PC-9 (cell line): ENCODE results near the gene JARID2. TPM values are rescaled to one million over a fixed set of nuclear protein-coding genes. Genes with fewer than 3 reads are reported as not detected.

Source experiments
- BruUV-seq: library from RNA; stranded (reverse); fragments of 400-500 nt; replicated peaks from 2 replicates; lab custom pipeline; 2021; lab: Mats Ljungman, UMichigan
- CTCF ChIA-PET: fragments of 300-600 bp; sonication (Branson Sonifier 250); formaldehyde crosslinking; loops from one replicate; lab custom pipeline; 2022; ENCODE audit warnings: antibody characterized with exemption; lab: Charles Lee
- POLR2A ChIA-PET: fragments of 300-600 bp; sonication (Branson Sonifier 250); formaldehyde crosslinking; loops from one replicate; lab custom pipeline; 2022; ENCODE audit warnings: antibody characterized with exemption; ENCODE audit not compliant: unreplicated experiment; lab: Charles Lee
- DNase-seq, 2 experiments: peaks; one replicate each; pipeline versions ENCODE4 v3.0.0 to v3.0.0-alpha.2; 2015 to 2022; ENCODE audit warnings: mixed read lengths in 1 of 2
- H2AFZ ChIP-seq: fragments of 200-600 bp; sonication (generic); 2 replicates; pipeline ENCODE4 v1.8.1; 2017; ENCODE audit warnings: antibody characterized with exemption
- H3F3A ChIP-seq: fragments of 200-600 bp; sonication (generic); 2 replicates; pipeline ENCODE4 v1.8.1; 2017; ENCODE audit warnings: antibody characterized with exemption, mild to moderate bottlenecking, low read depth; ENCODE audit not compliant: insufficient read depth
- H3K27ac ChIP-seq: fragments of 200-600 bp; sonication (generic); 2 replicates; pipeline ENCODE4 v1.6.1; 2016; ENCODE audit warnings: mixed run types
- H3K27me3 ChIP-seq: fragments of 200-600 bp; sonication (generic); 2 replicates; pipeline ENCODE4 v1.6.1; 2016; ENCODE audit warnings: low read depth, mixed run types; ENCODE audit not compliant: insufficient read depth
- H3K36me3 ChIP-seq: fragments of 200-600 bp; sonication (generic); 2 replicates; pipeline ENCODE4 v1.6.1; 2016; ENCODE audit warnings: low read depth, mixed run types
- H3K4me1 ChIP-seq: fragments of 200-600 bp; sonication (generic); replicated peaks from 2 replicates; pipeline ENCODE4 v1.6.1; 2016; ENCODE audit warnings: mixed run types; ENCODE audit not compliant: insufficient read depth
- H3K4me2 ChIP-seq: fragments of 200-600 bp; sonication (generic); 2 replicates; pipeline ENCODE4 v1.6.1; 2017; ENCODE audit warnings: mixed run types
- H3K4me3 ChIP-seq: fragments of 200-600 bp; sonication (generic); 2 replicates; pipeline ENCODE4 v1.6.1; 2016; ENCODE audit warnings: mixed run types
- H3K79me2 ChIP-seq: fragments of 200-600 bp; sonication (generic); 2 replicates; pipeline ENCODE4 v1.6.1; 2017; ENCODE audit warnings: low read depth, mixed run types
- H3K9me2 ChIP-seq: fragments of 200-600 bp; sonication (generic); 2 replicates; pipeline ENCODE4 v1.8.1; 2017; ENCODE audit warnings: mild to moderate bottlenecking; ENCODE audit not compliant: insufficient read depth
- H3K9me3 ChIP-seq: fragments of 200-600 bp; sonication (generic); 2 replicates; pipeline ENCODE4 v1.8.1; 2016; ENCODE audit warnings: low read depth; ENCODE audit not compliant: insufficient read depth
- H4K20me1 ChIP-seq: fragments of 200-600 bp; sonication (generic); 2 replicates; pipeline ENCODE4 v1.8.1; 2017; ENCODE audit not compliant: insufficient read depth
- EZH2 ChIP-seq: fragments of 200-600 bp; sonication (generic); IDR thresholded peaks from 2 replicates; pipeline ENCODE4 v1.8.0; 2017; ENCODE audit warnings: antibody characterized with exemption, low read depth
- intact Hi-C: fragments of 100-400 bp; cut with micrococcal nuclease; formaldehyde crosslinking; loops from one replicate; pipeline ENCODE4 v1.10.0; 2022; ENCODE audit not compliant: unreplicated experiment
- total RNA-seq: library from RNA; stranded (reverse); gene quantifications from 2 replicates; pipeline ENCODE4 v1.2.3, GENCODE V29; 2021
- TF ChIP-seq, protein P1 (sequence below): fragments of 200-600 bp; sonication (generic); conservative IDR thresholded peaks from 2 replicates; pipeline ENCODE4 v1.6.1; 2017; ENCODE audit warnings: mixed run types, antibody characterized with exemption, mild to moderate bottlenecking, moderate library complexity

Gene JARID2
- total RNA-seq, 1 experiment from 2014 or later: 35.0 TPM

DNA sequence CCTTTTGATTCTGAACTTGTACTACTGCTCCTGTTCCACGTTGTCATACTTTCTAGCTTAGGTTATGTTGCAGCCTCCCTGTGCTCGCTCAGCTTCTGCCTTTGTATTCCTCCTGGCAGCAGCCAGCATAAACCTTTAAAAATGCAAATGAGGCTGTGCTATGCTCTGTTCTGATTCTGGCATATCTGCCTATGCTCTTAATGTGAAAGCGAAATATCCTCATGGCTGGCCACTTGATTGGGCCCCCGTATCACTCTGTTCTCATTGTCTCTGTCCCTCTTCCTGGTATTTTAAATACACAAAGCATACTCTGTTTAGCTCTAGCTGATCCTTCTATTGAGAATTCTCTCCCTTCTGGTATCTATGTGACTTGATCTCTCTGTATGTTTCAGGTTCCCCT, 139.0 kb downstream of the JARID2 start:
- Histone ChIP-seq H3K9me2 (no peaks in the 10 kb centered on the region), H3K4me3 (no peak overlapping the region), H3K4me1 (no peaks in the 10 kb centered on the region), H3K4me2 (no peak overlapping the region), H3K79me2 (peaks cover 84% of the 10 kb centered on the region), H2AFZ (no peak overlapping the region), H3K9me3 (no peaks in the 10 kb centered on the region), H3K36me3 (no peaks in the 10 kb centered on the region), H3K27ac (no peak overlapping the region), H3F3A (no peaks in the 10 kb centered on the region), H3K27me3 (no peaks in the 10 kb centered on the region), H4K20me1 (peaks cover 30% of the 10 kb centered on the region)
- TF ChIP-seq EZH2: no peak
- TF ChIP-seq, protein P1, sequence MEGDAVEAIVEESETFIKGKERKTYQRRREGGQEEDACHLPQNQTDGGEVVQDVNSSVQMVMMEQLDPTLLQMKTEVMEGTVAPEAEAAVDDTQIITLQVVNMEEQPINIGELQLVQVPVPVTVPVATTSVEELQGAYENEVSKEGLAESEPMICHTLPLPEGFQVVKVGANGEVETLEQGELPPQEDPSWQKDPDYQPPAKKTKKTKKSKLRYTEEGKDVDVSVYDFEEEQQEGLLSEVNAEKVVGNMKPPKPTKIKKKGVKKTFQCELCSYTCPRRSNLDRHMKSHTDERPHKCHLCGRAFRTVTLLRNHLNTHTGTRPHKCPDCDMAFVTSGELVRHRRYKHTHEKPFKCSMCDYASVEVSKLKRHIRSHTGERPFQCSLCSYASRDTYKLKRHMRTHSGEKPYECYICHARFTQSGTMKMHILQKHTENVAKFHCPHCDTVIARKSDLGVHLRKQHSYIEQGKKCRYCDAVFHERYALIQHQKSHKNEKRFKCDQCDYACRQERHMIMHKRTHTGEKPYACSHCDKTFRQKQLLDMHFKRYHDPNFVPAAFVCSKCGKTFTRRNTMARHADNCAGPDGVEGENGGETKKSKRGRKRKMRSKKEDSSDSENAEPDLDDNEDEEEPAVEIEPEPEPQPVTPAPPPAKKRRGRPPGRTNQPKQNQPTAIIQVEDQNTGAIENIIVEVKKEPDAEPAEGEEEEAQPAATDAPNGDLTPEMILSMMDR: no peak
- DNase-seq: no peak
- intact Hi-C loops: no loop called here
- no TSS peak for BruUV-seq
- POLR2A ChIA-PET: no interaction called here
- CTCF ChIA-PET: no interaction called here

DNA sequence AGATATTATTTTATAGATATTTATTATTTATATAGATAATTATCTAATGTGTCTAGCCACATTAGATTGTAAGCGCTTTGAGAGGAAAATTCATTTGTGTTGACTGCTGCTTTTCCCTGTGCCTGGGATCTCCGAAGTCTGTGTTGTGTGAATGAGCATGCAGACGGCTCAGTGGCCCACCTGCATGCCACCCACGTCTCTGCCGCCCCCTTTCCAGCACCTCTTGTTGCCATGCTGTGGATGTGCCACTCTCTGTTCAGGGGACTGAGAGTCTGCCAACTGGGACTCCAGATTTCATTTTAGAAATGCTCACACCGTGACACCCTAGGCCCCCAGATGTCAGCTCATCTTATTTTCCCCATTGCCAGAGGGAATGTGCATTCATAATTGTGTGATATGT, 139.7 kb downstream of the JARID2 start:
- H3K27ac ChIP-seq: no peak overlapping the region
- no peaks in the 10 kb centered on the region for H3K27me3 ChIP-seq
- H3K9me2 ChIP-seq: no peaks in the 10 kb centered on the region
- peaks cover 26% of the 10 kb centered on the region for H4K20me1 ChIP-seq
- peaks cover 84% of the 10 kb centered on the region for H3K79me2 ChIP-seq
- H3K4me2 ChIP-seq: no peak overlapping the region
- no peak overlapping the region for H3K4me3 ChIP-seq
- ChIA-PET CTCF (no interaction called here), POLR2A (no interaction called here)
- no peaks in the 10 kb centered on the region for H3K9me3 ChIP-seq
- H3K4me1 ChIP-seq: no peaks in the 10 kb centered on the region
- intact Hi-C loops: no loop called here
- no TSS peak for BruUV-seq
- H2AFZ ChIP-seq: no peak overlapping the region
- DNase-seq: no peak
- no peaks in the 10 kb centered on the region for H3F3A ChIP-seq
- no peaks in the 10 kb centered on the region for H3K36me3 ChIP-seq
- no peak for TF ChIP-seq EZH2
- TF ChIP-seq, protein P1: no peak

DNA sequence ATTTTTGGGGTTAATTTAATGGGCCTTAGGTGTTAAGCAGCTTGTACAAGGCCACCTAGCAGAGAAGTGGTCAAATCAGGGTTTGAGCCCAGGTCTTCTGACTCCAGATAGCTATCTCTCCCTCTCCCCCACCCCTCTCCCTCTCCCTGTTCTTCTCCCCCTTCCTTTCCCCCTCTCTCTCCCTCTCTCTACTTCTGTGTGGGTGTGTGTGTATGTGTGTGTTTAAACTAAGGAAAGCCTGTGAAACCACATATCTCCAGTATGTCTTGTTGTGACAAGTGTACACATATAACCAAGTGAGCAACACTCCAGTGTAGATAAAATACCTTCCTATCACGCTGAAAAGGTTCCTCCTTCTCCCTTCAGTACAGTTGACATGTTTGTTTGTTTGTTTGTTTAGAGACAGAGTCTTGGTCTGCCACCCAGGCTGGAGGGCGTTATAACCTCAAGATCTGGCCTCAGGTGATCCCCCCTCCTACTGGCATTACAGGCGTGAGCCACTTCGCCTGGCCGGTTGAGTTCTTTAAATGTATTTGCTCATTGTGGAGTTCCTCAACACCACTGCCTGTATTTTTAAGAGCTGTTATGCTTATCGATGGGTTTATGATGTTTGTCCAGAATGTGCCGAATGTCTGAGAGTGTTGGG, 140.4 kb downstream of the JARID2 start:
- Histone ChIP-seq H3K36me3 (no peaks in the 10 kb centered on the region), H3K27ac (no peak overlapping the region), H2AFZ (no peak overlapping the region), H3F3A (no peaks in the 10 kb centered on the region), H3K27me3 (no peaks in the 10 kb centered on the region), H3K4me1 (0 out of 2 replicates have a peak, but pooled peaks cover 3% of the 10 kb centered on the region), H3K9me2 (no peaks in the 10 kb centered on the region), H3K79me2 (peaks cover 87% of the 10 kb centered on the region), H4K20me1 (peaks cover 30% of the 10 kb centered on the region), H3K9me3 (no peaks in the 10 kb centered on the region), H3K4me3 (no peak overlapping the region), H3K4me2 (no peak overlapping the region)
- CTCF ChIA-PET: no interaction called here
- DNase-seq: no peak
- TF ChIP-seq, protein P1: no peak
- TF ChIP-seq EZH2: no peak
- POLR2A ChIA-PET: no interaction called here
- intact Hi-C loops: no loop called here
- no TSS peak for BruUV-seq
